Glutamatergic neuron (in vitro differentiated cells): ENCODE results near the gene CAMTA1. TPM values are rescaled to one million over a fixed set of nuclear protein-coding genes. Genes with fewer than 3 reads are reported as not detected.

Experiments used
- DNase-seq: peaks from one replicate; pipeline ENCODE4 v3.0.0; 2022
- H3K27ac Mint-ChIP-seq: one replicate; pipeline ENCODE4 v1.8.0; 2020; ENCODE audit warnings: mild to moderate bottlenecking, mixed read lengths, inconsistent platforms; ENCODE audit not compliant: unreplicated experiment
- H3K27me3 Mint-ChIP-seq: one replicate; pipeline ENCODE4 v1.8.0; 2020; ENCODE audit warnings: mild to moderate bottlenecking, moderate library complexity, mixed read lengths, inconsistent platforms; ENCODE audit not compliant: unreplicated experiment
- H3K36me3 Mint-ChIP-seq: one replicate; pipeline ENCODE4 v1.8.0; 2020; ENCODE audit warnings: mild to moderate bottlenecking, mixed read lengths, inconsistent platforms; ENCODE audit not compliant: unreplicated experiment
- H3K4me1 Mint-ChIP-seq: one replicate; pipeline ENCODE4 v1.8.0; 2020; ENCODE audit warnings: mild to moderate bottlenecking, low read depth, mixed read lengths, inconsistent platforms; ENCODE audit not compliant: unreplicated experiment
- H3K4me3 Mint-ChIP-seq: one replicate; pipeline ENCODE4 v1.8.0; 2020; ENCODE audit warnings: mild to moderate bottlenecking, mixed read lengths, inconsistent platforms; ENCODE audit not compliant: unreplicated experiment
- H3K9me3 Mint-ChIP-seq: one replicate; pipeline ENCODE4 v1.8.0; 2020; ENCODE audit warnings: mild to moderate bottlenecking, moderate library complexity, mixed read lengths, inconsistent platforms; ENCODE audit not compliant: unreplicated experiment
- total RNA-seq: library from RNA; stranded (reverse); fragmentation: NEBNext Ultra II Directional; extraction: Animal tissue kit (Norgen Biotek cat#: 25700); gene quantifications from one replicate; pipeline ENCODE4 v1.2.1, GENCODE V29; 2021; ENCODE audit not compliant: unreplicated experiment
- TF ChIP-seq, protein P1 (sequence below): fragments of 200-600 bp; sonication (generic); IDR thresholded peaks from one replicate; pipeline ENCODE4 v1.5.0; 2021; ENCODE audit not compliant: partially characterized antibody, unreplicated experiment

Gene CAMTA1
- total RNA-seq, 1 donor from 2014 or later = 77.2 TPM

DNA sequence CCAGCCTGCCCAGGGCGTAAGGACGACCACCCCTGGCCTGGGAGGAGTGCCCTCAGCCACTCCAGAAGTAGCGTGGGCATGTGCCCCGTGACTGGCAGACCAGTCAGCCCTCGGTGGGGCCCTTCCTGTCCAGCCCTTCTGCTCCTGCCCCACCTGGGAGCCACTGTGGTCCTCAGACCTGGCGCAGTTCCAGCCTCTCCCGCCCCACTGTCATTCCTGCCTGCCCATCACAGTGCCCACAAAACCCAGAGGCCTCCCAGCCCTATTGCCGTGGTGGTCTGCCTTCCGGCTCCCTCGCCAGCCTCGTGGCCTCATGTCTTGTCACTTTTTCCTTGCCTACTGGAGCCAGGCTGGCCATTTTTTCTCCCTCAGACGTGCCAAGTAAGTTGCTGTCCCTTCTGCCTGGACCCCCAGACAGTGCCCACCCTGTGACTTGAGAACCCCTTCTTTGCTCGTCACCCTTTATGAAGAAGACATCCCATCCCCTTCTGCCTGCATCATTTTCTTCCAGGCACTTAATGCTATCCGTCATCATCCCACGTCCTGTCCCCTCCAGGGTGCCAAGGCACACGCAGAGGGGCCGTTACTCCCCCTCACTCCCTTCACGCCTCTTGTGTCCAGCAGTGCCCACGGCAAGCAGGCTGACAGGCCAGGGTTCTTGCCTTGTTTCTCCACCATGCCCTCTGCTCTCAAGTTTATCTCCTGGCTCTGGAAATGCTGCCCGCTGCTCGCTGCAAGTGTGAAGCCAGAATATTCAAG is 122.6 kb downstream of the CAMTA1 start:
- peaks cover 21% of the 10 kb centered on the region for H3K4me1 Mint-ChIP-seq

DNA sequence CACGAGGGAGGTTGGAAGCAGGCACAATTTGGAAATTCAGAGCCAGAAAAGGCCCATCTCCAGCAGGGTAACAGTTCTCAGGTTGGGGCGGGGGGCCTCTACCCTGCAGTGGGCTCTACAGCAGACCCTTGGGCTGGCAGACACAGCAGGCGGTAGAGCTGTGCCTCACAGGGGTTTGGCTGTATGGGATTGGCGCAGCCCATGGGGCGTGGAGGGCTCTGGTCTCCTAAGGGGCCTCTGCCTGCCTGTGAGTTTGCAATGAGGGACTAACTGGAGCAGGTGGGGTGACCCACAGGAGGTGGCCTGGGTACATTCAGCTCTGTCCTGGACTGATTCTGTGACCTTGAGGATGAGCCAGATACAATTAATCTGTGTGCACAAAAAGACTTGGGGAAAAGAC is 124.1 kb downstream of the CAMTA1 start:
- DNase-seq = no peak
- Mint-ChIP-seq H3K9me3 (peaks cover 2% of the 10 kb centered on the region), H3K36me3 (peaks cover 12% of the 10 kb centered on the region), H3K27me3 (peaks cover 5% of the 10 kb centered on the region), H3K27ac (no peak overlapping the region), H3K4me1 (peaks cover 18% of the 10 kb centered on the region), H3K4me3 (no peak overlapping the region)
- TF ChIP-seq, protein P1, sequence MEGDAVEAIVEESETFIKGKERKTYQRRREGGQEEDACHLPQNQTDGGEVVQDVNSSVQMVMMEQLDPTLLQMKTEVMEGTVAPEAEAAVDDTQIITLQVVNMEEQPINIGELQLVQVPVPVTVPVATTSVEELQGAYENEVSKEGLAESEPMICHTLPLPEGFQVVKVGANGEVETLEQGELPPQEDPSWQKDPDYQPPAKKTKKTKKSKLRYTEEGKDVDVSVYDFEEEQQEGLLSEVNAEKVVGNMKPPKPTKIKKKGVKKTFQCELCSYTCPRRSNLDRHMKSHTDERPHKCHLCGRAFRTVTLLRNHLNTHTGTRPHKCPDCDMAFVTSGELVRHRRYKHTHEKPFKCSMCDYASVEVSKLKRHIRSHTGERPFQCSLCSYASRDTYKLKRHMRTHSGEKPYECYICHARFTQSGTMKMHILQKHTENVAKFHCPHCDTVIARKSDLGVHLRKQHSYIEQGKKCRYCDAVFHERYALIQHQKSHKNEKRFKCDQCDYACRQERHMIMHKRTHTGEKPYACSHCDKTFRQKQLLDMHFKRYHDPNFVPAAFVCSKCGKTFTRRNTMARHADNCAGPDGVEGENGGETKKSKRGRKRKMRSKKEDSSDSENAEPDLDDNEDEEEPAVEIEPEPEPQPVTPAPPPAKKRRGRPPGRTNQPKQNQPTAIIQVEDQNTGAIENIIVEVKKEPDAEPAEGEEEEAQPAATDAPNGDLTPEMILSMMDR = no peak

More for the DNA sequence above, 122.6 kb downstream of the CAMTA1 start:
- Mint-ChIP-seq H3K27ac (no peak overlapping the region), H3K27me3 (peaks cover 5% of the 10 kb centered on the region), H3K4me3 (no peak overlapping the region), H3K36me3 (peaks cover 5% of the 10 kb centered on the region), H3K9me3 (no peaks in the 10 kb centered on the region)
- TF ChIP-seq, protein P1 = no peak
- no peak for DNase-seq

DNA sequence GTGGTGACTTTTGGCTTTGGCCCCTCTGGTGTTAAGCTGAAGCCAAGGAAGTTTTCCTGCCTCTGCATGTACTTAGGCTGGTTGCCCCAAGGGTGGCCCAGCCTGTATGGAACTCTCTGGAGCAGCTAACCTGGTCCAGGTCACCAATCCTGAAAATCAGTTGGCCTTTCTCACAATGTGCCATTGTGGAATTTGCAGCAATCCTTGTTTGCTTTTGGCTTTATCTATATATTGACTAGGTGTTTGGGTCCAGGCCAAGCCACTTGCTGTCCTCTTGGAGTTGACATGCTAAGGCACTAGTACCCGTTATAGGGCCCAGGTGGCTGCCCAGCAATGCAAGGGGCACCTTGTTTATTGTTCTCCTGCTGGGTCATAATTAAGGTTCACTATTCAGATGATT is 124.6 kb downstream of the CAMTA1 start:
- Mint-ChIP-seq H3K4me3 (no peak overlapping the region), H3K4me1 (peaks cover 18% of the 10 kb centered on the region), H3K9me3 (peaks cover 2% of the 10 kb centered on the region), H3K27ac (no peak overlapping the region), H3K27me3 (peaks cover 5% of the 10 kb centered on the region), H3K36me3 (peaks cover 12% of the 10 kb centered on the region)
- TF ChIP-seq, protein P1 = no peak
- DNase-seq = no peak

DNA sequence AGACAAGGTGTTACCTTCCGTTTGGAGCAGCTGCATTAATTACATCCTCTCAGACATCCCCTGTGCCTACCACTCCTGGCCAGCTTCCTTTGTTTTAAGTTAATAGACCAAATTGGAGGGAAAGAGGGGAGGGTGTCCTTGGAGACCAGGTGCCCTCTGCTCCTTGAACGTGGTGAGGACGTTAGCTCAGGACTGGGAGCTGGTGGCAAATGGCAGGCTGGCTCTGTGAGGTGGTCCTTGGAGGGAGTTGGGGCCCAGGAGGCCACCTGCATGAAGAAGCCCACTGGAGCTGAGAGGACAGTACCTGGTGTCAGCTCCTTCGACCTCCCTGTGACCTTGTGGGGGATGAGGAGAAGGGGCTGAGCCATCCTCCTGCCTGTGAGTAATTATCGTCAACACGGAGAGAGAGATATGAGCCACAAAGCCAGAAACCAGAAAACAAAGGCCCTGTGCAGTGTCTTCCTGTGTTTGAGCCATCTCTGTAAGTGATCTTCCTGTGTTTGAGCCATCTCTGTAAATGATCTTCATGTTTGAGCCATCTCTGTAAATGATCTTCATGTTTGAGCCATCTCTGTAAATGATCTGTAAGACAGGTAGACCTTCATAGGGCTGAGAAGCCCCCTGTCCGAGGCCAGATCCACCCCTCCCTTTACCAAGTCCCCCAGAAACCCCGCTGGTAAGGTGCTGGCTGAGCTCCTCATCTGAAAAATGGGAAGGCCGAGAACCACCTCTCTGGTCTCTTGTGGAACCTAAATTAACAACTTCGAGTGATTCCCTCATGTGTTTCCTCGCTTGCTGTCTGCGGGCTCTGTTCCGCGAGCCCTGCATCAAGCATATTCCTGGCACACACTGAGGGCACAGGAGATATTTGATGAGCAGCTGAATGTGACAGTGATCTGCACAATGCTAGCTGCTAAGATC is 126.0 kb downstream of the CAMTA1 start:
- TF ChIP-seq, protein P1 = no peak
- DNase-seq = no peak
- H3K27ac Mint-ChIP-seq = peak overlapping the region; percentile 45
- no peak overlapping the region for H3K4me3 Mint-ChIP-seq
- H3K4me1 Mint-ChIP-seq = peaks cover 17% of the 10 kb centered on the region
- peaks cover 2% of the 10 kb centered on the region for H3K9me3 Mint-ChIP-seq
- H3K36me3 Mint-ChIP-seq = peaks cover 8% of the 10 kb centered on the region
- peaks cover 7% of the 10 kb centered on the region for H3K27me3 Mint-ChIP-seq
